ENCODE measurements around the gene PLPP7. TPM values are rescaled to one million over a fixed set of nuclear protein-coding genes. Genes with fewer than 3 reads are reported as not detected.

PLPP7 gene
- total RNA-seq, 1 donor from 2014 or later, result 0.20 TPM

- H2AFZ ChIP-seq (ENCODE audit: low read depth, low read length), result no peak overlapping the region
- no peaks in the 10 kb centered on the region for H3K36me3 ChIP-seq (ENCODE audit: insufficient read depth, low read length)
- Mint-ChIP-seq H3K27me3 (ENCODE audit: low read depth, unreplicated experiment) (peaks cover 18% of the 10 kb centered on the region), H3K36me3 (ENCODE audit: low read depth, unreplicated experiment) (no peaks in the 10 kb centered on the region), H3K4me3 (ENCODE audit: unreplicated experiment) (no peak overlapping the region), H3K9me3 (ENCODE audit: unreplicated experiment) (no peaks in the 10 kb centered on the region), H3K4me1 (ENCODE audit: low read depth, unreplicated experiment) (no peaks in the 10 kb centered on the region), H3K27ac (ENCODE audit: unreplicated experiment) (no peak overlapping the region)
- no peak overlapping the region for H3K4me3 ChIP-seq (ENCODE audit: insufficient read depth, low read depth, low read length)
- no peak overlapping the region for H3K9ac ChIP-seq (ENCODE audit: low read length)
- H3K79me2 ChIP-seq (ENCODE audit: insufficient read depth, low read length), result no peaks in the 10 kb centered on the region
- no peak for TF ChIP-seq EZH2 (IDR thresholded peaks at IDR 0.05; ENCODE audit: insufficient read depth, low read length)
- TF ChIP-seq CTCF (IDR thresholded peaks at IDR 0.05; ENCODE audit: insufficient read depth, low read depth, low read length), result no peak
- no peak for DNase-seq (ENCODE audit: low read depth)
- H4K20me1 ChIP-seq (ENCODE audit: insufficient read depth, low read length), result no peaks in the 10 kb centered on the region
- FAIRE-seq, result no peak
- no peak overlapping the region for H3K27ac ChIP-seq (ENCODE audit: low read depth, low read length)
- H3K9me3 ChIP-seq (ENCODE audit: insufficient read depth, low read depth, low read length), result no peaks in the 10 kb centered on the region
- H3K27me3 ChIP-seq (ENCODE audit: insufficient read depth, low read length), result no peaks in the 10 kb centered on the region
- no peak overlapping the region for H3K4me2 ChIP-seq (ENCODE audit: low read length)
- no peaks in the 10 kb centered on the region for H3K4me1 ChIP-seq (ENCODE audit: insufficient read depth, low read length)
Measured at GRCh38 chr9:131296906-131297500, 7.5 kb downstream of the PLPP7 start.

GRCh38 chr9:131297903-131298302 is 8.4 kb downstream of the PLPP7 start:
- Mint-ChIP-seq H3K4me3 (ENCODE audit: unreplicated experiment) (no peak overlapping the region), H3K9me3 (ENCODE audit: unreplicated experiment) (no peaks in the 10 kb centered on the region), H3K4me1 (ENCODE audit: low read depth, unreplicated experiment) (no peaks in the 10 kb centered on the region), H3K27me3 (ENCODE audit: low read depth, unreplicated experiment) (peaks cover 18% of the 10 kb centered on the region), H3K36me3 (ENCODE audit: low read depth, unreplicated experiment) (no peaks in the 10 kb centered on the region), H3K27ac (ENCODE audit: unreplicated experiment) (no peak overlapping the region)
- H3K9ac ChIP-seq (ENCODE audit: low read length), result no peak overlapping the region
- H3K79me2 ChIP-seq (ENCODE audit: insufficient read depth, low read length), result no peaks in the 10 kb centered on the region
- no peak for FAIRE-seq
- H3K4me3 ChIP-seq (ENCODE audit: insufficient read depth, low read depth, low read length), result no peak overlapping the region
- no peak overlapping the region for H3K4me2 ChIP-seq (ENCODE audit: low read length)
- no peaks in the 10 kb centered on the region for H3K9me3 ChIP-seq (ENCODE audit: insufficient read depth, low read depth, low read length)
- H3K4me1 ChIP-seq (ENCODE audit: insufficient read depth, low read length), result no peaks in the 10 kb centered on the region
- no peaks in the 10 kb centered on the region for H4K20me1 ChIP-seq (ENCODE audit: insufficient read depth, low read length)
- no peaks in the 10 kb centered on the region for H3K36me3 ChIP-seq (ENCODE audit: insufficient read depth, low read length)
- TF ChIP-seq EZH2 (IDR thresholded peaks at IDR 0.05; ENCODE audit: insufficient read depth, low read length), result no peak
- no peak for TF ChIP-seq CTCF (IDR thresholded peaks at IDR 0.05; ENCODE audit: insufficient read depth, low read depth, low read length)
- H2AFZ ChIP-seq (ENCODE audit: low read depth, low read length), result no peak overlapping the region
- DNase-seq (ENCODE audit: low read depth), result no peak
- no peaks in the 10 kb centered on the region for H3K27me3 ChIP-seq (ENCODE audit: insufficient read depth, low read length)
- H3K27ac ChIP-seq (ENCODE audit: low read depth, low read length), result no peak overlapping the region

- H3K27me3 ChIP-seq (ENCODE audit: insufficient read depth, low read length), result no peaks in the 10 kb centered on the region
- H3K9me3 Mint-ChIP-seq (ENCODE audit: unreplicated experiment), result no peaks in the 10 kb centered on the region
- H3K27ac Mint-ChIP-seq (ENCODE audit: unreplicated experiment), result no peak overlapping the region
- no peak overlapping the region for H3K4me3 Mint-ChIP-seq (ENCODE audit: unreplicated experiment)
- no peaks in the 10 kb centered on the region for H3K4me1 ChIP-seq (ENCODE audit: insufficient read depth, low read length)
- no peaks in the 10 kb centered on the region for H3K9me3 ChIP-seq (ENCODE audit: insufficient read depth, low read depth, low read length)
- no peak for DNase-seq (ENCODE audit: low read depth)
- FAIRE-seq, result no peak
- H3K79me2 ChIP-seq (ENCODE audit: insufficient read depth, low read length), result no peaks in the 10 kb centered on the region
- no peaks in the 10 kb centered on the region for H3K36me3 ChIP-seq (ENCODE audit: insufficient read depth, low read length)
- H3K4me1 Mint-ChIP-seq (ENCODE audit: low read depth, unreplicated experiment), result no peaks in the 10 kb centered on the region
- peaks cover 18% of the 10 kb centered on the region for H3K27me3 Mint-ChIP-seq (ENCODE audit: low read depth, unreplicated experiment)
- TF ChIP-seq CTCF (IDR thresholded peaks at IDR 0.05; ENCODE audit: insufficient read depth, low read depth, low read length) (no peak), EZH2 (IDR thresholded peaks at IDR 0.05; ENCODE audit: insufficient read depth, low read length) (no peak)
- H3K4me3 ChIP-seq (ENCODE audit: insufficient read depth, low read depth, low read length), result no peak overlapping the region
- H3K9ac ChIP-seq (ENCODE audit: low read length), result no peak overlapping the region
- no peak overlapping the region for H3K27ac ChIP-seq (ENCODE audit: low read depth, low read length)
- no peak overlapping the region for H2AFZ ChIP-seq (ENCODE audit: low read depth, low read length)
- no peak overlapping the region for H3K4me2 ChIP-seq (ENCODE audit: low read length)
- no peaks in the 10 kb centered on the region for H3K36me3 Mint-ChIP-seq (ENCODE audit: low read depth, unreplicated experiment)
- no peaks in the 10 kb centered on the region for H4K20me1 ChIP-seq (ENCODE audit: insufficient read depth, low read length)
Measured at GRCh38 chr9:131298341-131298740, 8.8 kb downstream of the PLPP7 start.

Data from astrocyte (in vitro differentiated cells and primary cell).